Kidney epithelial cell (primary cell): ENCODE data around the gene GTF3C1. TPM values are rescaled to one million over a fixed set of nuclear protein-coding genes. Genes with fewer than 3 reads are reported as not detected.

Experiments used
- DNase-seq: peaks from one replicate; pipeline ENCODE4 v3.0.0-alpha.2; 2010; ENCODE audit warnings: low read depth
- H3K27me3 ChIP-seq: 2 replicates; pipeline ENCODE4 v1.6.0; 2011; ENCODE audit warnings: low read length; ENCODE audit not compliant: control insufficient read depth, insufficient read depth
- H3K36me3 ChIP-seq: 2 replicates; pipeline ENCODE4 v1.5.1; 2011; ENCODE audit warnings: low read length; ENCODE audit not compliant: control insufficient read depth, insufficient read depth
- H3K4me3 ChIP-seq: 2 replicates; pipeline ENCODE4 v1.5.1; 2011; ENCODE audit warnings: low read depth, mild to moderate bottlenecking, control low read depth, low read length
- CTCF ChIP-seq: IDR thresholded peaks from 2 replicates; pipeline ENCODE4 v1.5.1; 2011; ENCODE audit warnings: mild to moderate bottlenecking, moderate library complexity, low read length, control low read depth, inconsistent platforms; ENCODE audit not compliant: insufficient read depth, poor library complexity, severe bottlenecking
- total RNA-seq: library from RNA; depleted of rRNA; stranded (reverse); fragments of >200 nt; gene quantifications from 2 replicates; pipeline ENCODE4 v1.2.3, GENCODE V29; 2015

Gene GTF3C1
- total RNA-seq, 1 donor from 2014 or later = 89.7 TPM

GRCh38 chr16:27505297-27506236 lies 44.1 kb downstream of the GTF3C1 start:
- peaks cover 7% of the 10 kb centered on the region for H3K36me3 ChIP-seq
- no peak for TF ChIP-seq CTCF
- H3K4me3 ChIP-seq = no peak overlapping the region
- no peak for DNase-seq
- no peaks in the 10 kb centered on the region for H3K27me3 ChIP-seq

GRCh38 chr16:27503662-27504061 lies 46.1 kb downstream of the GTF3C1 start:
- TF ChIP-seq CTCF = no peak
- Histone ChIP-seq H3K4me3 (no peak overlapping the region), H3K27me3 (no peaks in the 10 kb centered on the region), H3K36me3 (peaks cover 8% of the 10 kb centered on the region)
- no peak for DNase-seq

GRCh38 chr16:27500801-27501200 lies 48.9 kb downstream of the GTF3C1 start:
- H3K27me3 ChIP-seq = no peaks in the 10 kb centered on the region
- peaks cover 8% of the 10 kb centered on the region for H3K36me3 ChIP-seq
- no peak for DNase-seq
- no peak for TF ChIP-seq CTCF
- no peak overlapping the region for H3K4me3 ChIP-seq

GRCh38 chr16:27499659-27500055 lies 50.1 kb downstream of the GTF3C1 start:
- no peak overlapping the region for H3K4me3 ChIP-seq
- no peaks in the 10 kb centered on the region for H3K27me3 ChIP-seq
- TF ChIP-seq CTCF = no peak
- no peak for DNase-seq
- peaks cover 8% of the 10 kb centered on the region for H3K36me3 ChIP-seq

GRCh38 chr16:27498916-27499658 lies 50.6 kb downstream of the GTF3C1 start:
- TF ChIP-seq CTCF = no peak
- peaks cover 10% of the 10 kb centered on the region for H3K36me3 ChIP-seq

More at GRCh38 chr16:27498916-27499658, 50.6 kb downstream of the GTF3C1 start:
- Histone ChIP-seq H3K4me3 (no peak overlapping the region), H3K27me3 (no peaks in the 10 kb centered on the region)
- DNase-seq = no peak
